NCI-H748 (cell line): ENCODE measurements around the gene DPCD.

Experiments used
- DNase-seq: peaks from one replicate; lab custom pipeline; 2025; ENCODE audit not compliant: unreplicated experiment; lab: John Stamatoyannopoulos, UW

The DPCD gene

GRCh38 chr10:101567165-101568006 is 20.7 kb upstream of the DPCD start:
- peak; percentile 8 for DNase-seq

- no peak for DNase-seq
Measured at GRCh38 chr10:101568054-101568745, 19.9 kb upstream of the DPCD start.

DNA sequence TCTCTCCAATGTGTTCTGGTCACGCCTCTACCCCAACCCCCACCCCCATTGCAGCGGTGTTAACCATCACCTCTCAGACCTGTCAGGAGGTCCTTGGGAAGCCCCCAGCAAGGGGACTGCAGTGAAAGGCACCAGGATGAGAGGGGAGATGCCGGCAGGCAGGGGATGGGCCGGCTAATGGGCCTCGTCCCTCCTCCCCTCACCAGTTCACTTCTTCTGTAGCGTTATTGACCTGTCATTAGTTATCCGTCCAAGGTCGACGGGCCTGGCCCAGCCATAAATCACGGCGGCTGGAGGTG is 18.8 kb upstream of the DPCD start:
- DNase-seq: peak; percentile 57

DNA sequence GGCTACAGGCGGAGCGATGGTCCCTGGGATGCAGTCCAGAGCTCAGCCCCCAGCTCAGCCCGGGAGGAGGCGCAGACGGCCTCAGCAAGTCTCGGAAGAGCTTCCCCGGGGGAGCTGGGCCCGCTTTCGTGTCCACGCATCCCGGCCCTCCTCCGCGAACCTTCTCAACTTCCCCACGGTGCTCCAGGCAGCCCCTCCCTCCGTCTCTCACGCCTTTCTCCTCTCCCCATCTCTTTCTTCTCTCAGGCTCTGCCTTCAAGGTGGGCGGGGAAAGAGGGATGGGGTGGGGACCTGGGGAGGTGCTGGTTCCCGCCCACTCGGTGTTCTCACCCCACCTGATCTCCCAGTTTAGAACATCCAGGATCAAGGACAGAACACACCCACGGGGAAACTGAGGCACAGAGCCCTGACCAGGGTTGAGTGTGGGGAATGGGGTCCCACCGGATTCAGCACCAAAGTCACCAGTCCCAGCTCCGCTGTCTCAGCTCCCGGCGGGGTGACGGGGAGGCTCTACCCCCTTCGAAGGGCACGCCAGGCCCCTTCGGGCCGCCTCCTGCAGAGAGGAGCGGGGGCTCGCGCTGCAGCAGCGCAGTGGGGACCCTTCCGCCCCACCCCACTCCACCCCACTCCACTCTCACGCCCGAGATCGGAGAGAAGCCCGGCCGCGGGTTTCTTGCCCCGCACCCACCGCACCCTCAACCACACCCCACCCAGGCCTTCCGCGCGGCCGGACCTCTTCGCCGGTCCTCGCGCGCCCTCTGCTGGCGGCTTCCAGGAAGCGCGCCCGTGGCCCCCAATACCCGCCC is 18.3 kb upstream of the DPCD start:
- peak; percentile 70 for DNase-seq

DNA sequence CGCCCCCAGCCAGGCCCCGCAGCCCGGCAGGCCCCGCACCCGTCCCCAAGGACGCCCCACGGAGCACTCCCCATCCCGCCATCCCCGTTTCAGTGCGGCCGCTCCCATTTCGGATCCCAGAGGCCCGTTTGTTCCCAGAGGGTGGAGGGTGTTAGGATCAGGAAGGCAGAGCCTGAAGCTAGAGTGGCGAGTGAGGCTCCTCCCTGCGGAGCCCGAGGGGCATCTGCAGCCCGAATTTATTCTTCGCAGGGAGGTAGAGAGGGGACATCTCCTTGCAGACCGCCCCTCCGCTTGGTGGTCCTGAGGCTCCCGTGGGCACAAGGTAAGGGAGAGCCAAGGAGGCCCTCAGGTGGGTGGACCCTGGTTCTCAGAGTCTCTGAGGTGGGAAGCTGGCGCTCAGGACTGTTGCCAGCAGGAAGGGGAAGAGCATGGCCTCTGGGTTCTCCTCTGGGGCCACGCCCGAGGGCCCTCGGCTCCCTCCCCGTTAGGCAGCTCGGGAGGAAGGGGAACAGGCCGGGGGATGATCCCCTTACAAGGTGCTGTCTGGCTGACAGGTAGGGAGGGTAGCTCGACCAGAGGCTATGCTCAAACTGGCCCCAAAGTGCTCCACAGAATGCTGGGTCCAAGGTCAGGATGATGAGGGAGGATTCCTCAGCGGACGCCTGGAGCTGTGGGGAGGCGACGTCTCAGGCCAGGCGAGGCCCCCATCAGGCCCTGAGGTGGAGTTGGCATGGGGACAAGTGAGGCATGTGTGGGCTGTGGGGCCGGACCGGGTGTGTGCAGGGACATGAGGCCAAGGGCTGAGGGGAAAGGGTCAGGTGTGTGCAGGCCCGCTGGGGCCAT is 17.5 kb upstream of the DPCD start:
- DNase-seq: peak; percentile 36

DNA sequence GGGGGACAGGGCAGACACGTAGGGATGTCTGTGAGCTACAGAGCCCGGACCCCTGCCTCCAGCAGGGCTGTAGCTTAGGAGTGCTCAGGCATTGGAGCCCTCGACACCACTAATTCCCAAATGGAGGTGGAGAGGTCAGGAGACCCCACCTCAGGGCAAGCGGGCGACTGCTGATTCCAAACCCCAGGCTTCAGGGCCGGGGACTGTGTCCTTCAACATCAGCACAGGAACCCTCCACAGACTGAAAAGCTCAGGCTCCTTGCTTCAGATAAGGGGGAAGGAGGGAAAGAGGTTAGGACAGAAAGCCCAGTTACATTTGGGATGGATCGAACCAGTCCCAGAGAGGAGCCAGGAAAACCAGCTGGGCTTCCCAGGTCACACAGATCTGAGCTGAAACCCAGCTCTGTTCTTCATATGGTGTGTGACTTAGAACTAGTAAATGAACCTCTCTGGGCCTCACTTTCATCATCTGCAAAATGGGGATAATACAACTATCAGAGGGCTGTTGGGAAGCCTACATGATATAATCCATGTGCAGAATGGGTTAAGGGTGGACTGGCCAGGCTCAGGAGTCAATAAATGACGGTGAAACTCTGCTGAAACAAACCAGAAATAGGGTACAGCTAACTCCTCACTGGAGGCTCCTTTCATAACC is 16.7 kb upstream of the DPCD start:
- DNase-seq: no peak

GRCh38 chr10:101572126-101572525 is 16.0 kb upstream of the DPCD start:
- no peak for DNase-seq

GRCh38 chr10:101572785-101573184 is 15.3 kb upstream of the DPCD start:
- no peak for DNase-seq

GRCh38 chr10:101573885-101574753 is 14.0 kb upstream of the DPCD start:
- no peak for DNase-seq

- DNase-seq: no peak
Measured at GRCh38 chr10:101575091-101575490, 13.0 kb upstream of the DPCD start.

DNA sequence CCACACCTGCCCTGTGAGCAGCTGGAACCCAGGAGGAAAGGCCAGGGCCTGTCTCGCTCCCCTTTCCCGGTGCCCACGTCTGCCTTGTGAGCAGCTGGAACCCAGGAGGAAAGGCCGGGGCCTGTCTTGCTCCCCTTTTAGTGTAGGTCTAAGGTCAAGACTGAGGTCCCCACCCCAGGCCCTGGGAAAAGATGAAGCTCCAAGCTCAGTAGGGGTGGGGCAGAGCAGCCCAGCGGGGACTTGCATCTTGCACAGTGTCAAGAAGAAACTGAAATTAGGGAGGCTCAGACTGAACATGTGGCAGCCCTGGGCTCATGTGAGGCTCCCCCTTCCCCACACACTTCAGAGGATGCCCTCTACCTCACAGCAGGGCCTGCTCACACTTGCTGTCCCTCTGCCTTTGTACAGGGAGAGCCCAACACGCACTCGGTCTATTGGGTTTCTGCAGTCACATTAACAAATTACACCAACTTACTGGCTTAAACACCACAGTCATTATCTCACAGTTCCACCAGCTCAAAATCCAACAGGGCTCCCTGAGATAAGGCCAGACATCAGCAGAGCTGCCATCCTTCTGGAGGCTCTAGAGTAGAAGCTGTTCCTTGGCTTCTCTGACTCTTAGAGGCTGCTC is 12.4 kb upstream of the DPCD start:
- no peak for DNase-seq

- DNase-seq: peak; percentile 3
Measured at GRCh38 chr10:101576211-101576863, 11.8 kb upstream of the DPCD start.

GRCh38 chr10:101577121-101577871 is 10.8 kb upstream of the DPCD start:
- DNase-seq: no peak

- DNase-seq: no peak
Measured at GRCh38 chr10:101578192-101578591, 9.9 kb upstream of the DPCD start.

GRCh38 chr10:101578803-101579515 is 9.2 kb upstream of the DPCD start:
- no peak for DNase-seq

DNA sequence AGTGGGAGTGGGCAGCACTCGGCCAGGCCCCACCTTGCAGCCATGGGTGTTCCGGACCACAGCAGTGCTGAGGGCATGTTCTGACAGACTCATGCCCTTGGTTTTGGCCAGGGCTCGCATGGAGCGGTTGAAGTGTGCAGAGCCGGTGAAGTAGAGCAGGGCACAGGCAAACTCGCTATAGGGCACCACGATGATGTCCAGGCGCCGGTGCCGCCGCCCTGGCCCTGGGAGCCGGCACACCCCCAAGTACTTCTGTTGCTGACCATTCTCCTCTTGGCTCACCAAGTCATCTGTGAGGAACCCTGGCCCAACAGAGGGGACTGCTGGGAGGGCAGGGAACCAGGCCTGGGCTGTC is 8.6 kb upstream of the DPCD start:
- DNase-seq: no peak
